ENCODE data around the gene SCYL2. TPM values are rescaled to one million over a fixed set of nuclear protein-coding genes. Genes with fewer than 3 reads are reported as not detected.

The SCYL2 gene
- total RNA-seq, 1 donor from 2014 or later, result 59.8 TPM

DNA sequence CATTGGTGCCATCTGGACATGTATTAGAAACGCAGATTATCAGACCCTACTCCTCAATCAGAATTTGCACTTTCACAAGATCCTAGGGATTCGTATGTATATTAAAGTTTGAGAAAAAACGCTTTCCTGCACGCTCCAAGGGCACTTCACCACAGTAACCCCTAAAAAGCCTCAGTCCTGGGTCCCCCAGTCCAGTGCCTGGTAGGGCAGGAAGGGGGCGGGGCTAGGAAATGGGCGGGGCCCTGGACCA is 467 bp upstream of the SCYL2 start:
- DNase-seq (ENCODE audit: low read depth, low spot score), result no peak
- Mint-ChIP-seq H3K4me1 (peaks cover 34% of the 10 kb centered on the region), H3K27ac (ENCODE audit: unreplicated experiment) (peak overlapping the region; percentile 99), H3K36me3 (ENCODE audit: low read depth) (no peaks in the 10 kb centered on the region), H3K27me3 (ENCODE audit: low read depth) (no peaks in the 10 kb centered on the region), H3K4me3 (peak overlapping the region; percentile 99), H3K9me3 (no peaks in the 10 kb centered on the region)
- no peak for TF ChIP-seq CTCF (conservative IDR thresholded peaks at IDR 0.05)

DNA sequence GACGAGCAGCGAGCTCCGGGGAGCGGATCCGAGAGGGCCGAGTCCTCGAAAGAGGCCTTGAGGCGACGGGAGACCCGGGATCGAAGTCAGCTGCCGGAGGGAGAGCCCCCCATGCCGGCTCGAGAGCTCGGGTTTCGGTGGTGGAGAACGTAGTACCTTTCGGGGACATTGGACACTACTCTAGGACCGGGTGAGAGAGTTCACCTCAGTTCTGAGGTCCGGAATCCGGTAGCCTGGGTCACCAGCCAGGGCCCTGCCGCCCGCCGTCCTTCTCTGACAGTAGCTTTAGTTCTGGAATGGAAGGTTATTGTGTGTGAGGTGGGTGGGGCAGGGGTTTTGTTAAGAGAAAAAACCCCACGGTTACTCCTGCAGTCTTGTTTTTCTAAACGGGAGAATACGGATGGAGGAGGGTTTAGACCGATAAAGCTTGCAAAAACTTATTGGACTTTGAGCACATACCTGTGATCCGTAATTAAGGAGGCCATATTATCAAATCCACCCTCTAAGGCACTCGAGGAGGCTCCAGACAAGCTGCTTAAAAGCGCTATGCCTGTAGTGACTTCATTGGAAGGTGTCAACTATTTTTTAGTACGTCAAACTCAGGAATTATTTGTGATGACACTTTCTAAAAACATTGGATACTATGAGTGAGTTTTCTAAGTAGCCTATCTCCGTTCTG is 765 bp downstream of the SCYL2 start:
- no peak for TF ChIP-seq CTCF (conservative IDR thresholded peaks at IDR 0.05)
- Mint-ChIP-seq H3K27me3 (ENCODE audit: low read depth) (no peaks in the 10 kb centered on the region), H3K27ac (ENCODE audit: unreplicated experiment) (peak overlapping the region; percentile 19), H3K9me3 (no peaks in the 10 kb centered on the region), H3K4me1 (peaks cover 34% of the 10 kb centered on the region), H3K4me3 (peak overlapping the region; percentile 99), H3K36me3 (ENCODE audit: low read depth) (no peaks in the 10 kb centered on the region)
- DNase-seq (ENCODE audit: low read depth, low spot score), result no peak

- Mint-ChIP-seq H3K36me3 (ENCODE audit: low read depth) (no peaks in the 10 kb centered on the region), H3K27ac (ENCODE audit: unreplicated experiment) (peak overlapping the region; percentile 10), H3K9me3 (no peaks in the 10 kb centered on the region), H3K4me3 (peak overlapping the region; percentile 99), H3K27me3 (ENCODE audit: low read depth) (no peaks in the 10 kb centered on the region), H3K4me1 (peaks cover 34% of the 10 kb centered on the region)
- TF ChIP-seq CTCF (conservative IDR thresholded peaks at IDR 0.05), result no peak
- DNase-seq (ENCODE audit: low read depth, low spot score), result no peak
These were observed 2.0 kb downstream of the SCYL2 start for GRCh38 chr12:100268835-100269564.

DNA sequence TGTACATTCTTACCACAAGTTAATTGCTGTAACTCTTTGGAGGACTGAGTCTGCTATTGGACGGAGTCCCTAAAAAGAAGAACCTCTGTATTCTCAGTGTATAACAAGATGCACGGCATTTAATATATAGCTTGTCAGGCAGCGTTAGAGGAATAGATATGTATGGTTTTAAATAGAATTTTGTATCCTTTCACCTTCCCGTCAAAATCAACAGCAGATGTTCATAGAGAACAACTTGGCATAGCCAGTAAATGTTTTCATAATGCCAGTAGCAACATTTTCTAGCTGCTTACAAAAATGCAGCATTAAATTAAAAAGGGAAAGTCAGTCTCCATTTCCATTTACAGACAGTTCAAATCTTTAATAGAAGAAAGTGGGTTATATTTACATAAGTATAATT is 6.8 kb downstream of the SCYL2 start:
- Mint-ChIP-seq H3K9me3 (no peaks in the 10 kb centered on the region), H3K27ac (ENCODE audit: unreplicated experiment) (no peak overlapping the region), H3K4me1 (peaks cover 18% of the 10 kb centered on the region), H3K27me3 (ENCODE audit: low read depth) (no peaks in the 10 kb centered on the region), H3K36me3 (ENCODE audit: low read depth) (peaks cover 10% of the 10 kb centered on the region), H3K4me3 (no peak overlapping the region)
- no peak for DNase-seq (ENCODE audit: low read depth, low spot score)
- TF ChIP-seq CTCF (conservative IDR thresholded peaks at IDR 0.05), result no peak

GRCh38 chr12:100274291-100274690 is 7.3 kb downstream of the SCYL2 start:
- no peak for TF ChIP-seq CTCF (conservative IDR thresholded peaks at IDR 0.05)
- Mint-ChIP-seq H3K27ac (ENCODE audit: unreplicated experiment) (no peak overlapping the region), H3K27me3 (ENCODE audit: low read depth) (no peaks in the 10 kb centered on the region), H3K9me3 (no peaks in the 10 kb centered on the region), H3K4me1 (peaks cover 18% of the 10 kb centered on the region), H3K4me3 (no peak overlapping the region), H3K36me3 (ENCODE audit: low read depth) (peaks cover 12% of the 10 kb centered on the region)
- no peak for DNase-seq (ENCODE audit: low read depth, low spot score)

All from neural crest cell (in vitro differentiated cells).